Left renal cortex interstitium (tissue), 4 donors: ENCODE results near the gene TRIM3. TPM values are rescaled to one million over a fixed set of nuclear protein-coding genes. Genes with fewer than 3 reads are reported as not detected.
"Not testable (repeated sequence)": the region's sequence is repeated elsewhere in the genome, so short reads cannot be mapped to it uniquely, and the experiment has no call there.

ENCODE experiments used
- DNase-seq, 4 donors: peaks; one replicate each; pipeline ENCODE4 v3.0.0-alpha.2; 2013; ENCODE audit warnings: low read depth in 4 of 4, low spot score in 2 of 4, missing footprints in 1 of 4
- polyA plus RNA-seq, 4 donors: library from polyadenylated mRNA; unstranded; fragments of 120-200 nt; gene quantifications; one replicate each; pipeline ENCODE4 v1.2.1, GENCODE V29; 2013; ENCODE audit not compliant: insufficient read length in 4 of 4

Gene TRIM3
- polyA plus RNA-seq = 10 to 100 TPM; 16.7 to 31.9 (median 23.6) TPM

GRCh38 chr11:6473451-6474412 is at the start of gene TRIM3:
Gene TRIM3, minus strand, starts transcription at chr11:6473941. Its CDS starts 8,246 bp downstream, at chr11:6465695.
- peak; percentile 52 to 81 (median 76) for DNase-seq

DNA sequence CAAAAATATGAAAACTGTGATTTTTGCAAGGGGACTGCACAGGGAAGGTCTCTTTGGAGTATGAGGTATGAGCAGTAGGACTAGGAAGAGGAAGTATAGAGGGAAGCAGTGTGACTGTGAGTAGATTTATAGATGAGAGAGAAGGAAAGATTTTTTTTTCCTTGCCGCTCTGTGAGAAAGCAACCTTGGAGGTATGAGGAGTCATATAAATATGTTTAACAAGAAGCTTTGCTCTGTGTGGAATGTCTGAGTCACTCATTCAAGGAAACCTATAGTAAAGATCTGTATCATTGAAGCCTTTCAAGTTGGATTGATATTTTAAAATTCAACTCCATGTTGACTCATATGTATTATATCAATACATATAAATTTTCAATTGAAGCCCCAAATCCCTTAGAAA is 49.5 kb upstream of the TRIM3 start:
- no peak for DNase-seq

DNA sequence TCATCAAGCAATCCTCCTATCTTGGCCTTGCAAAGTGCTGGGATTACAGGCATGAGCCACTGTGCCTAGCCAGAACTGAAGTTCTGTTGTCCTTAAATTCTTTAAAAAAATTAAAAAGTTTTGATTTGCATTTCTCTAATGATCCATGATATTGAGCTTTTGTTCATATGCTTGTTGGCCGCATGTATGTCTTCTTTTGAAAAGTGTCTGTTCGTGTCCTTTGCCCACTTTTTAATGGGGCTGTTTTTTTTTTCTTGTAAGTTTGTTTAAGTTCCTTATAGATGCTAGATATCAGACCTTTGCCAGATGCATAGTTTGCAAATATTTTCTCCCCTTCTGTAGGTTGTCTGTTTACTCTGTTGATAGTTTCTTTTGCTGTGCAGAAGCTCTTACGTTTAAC is 48.2 kb upstream of the TRIM3 start:
- DNase-seq = not testable (repeated sequence)

GRCh38 chr11:6520265-6520664 is 46.5 kb upstream of the TRIM3 start:
- no peak for DNase-seq

DNA sequence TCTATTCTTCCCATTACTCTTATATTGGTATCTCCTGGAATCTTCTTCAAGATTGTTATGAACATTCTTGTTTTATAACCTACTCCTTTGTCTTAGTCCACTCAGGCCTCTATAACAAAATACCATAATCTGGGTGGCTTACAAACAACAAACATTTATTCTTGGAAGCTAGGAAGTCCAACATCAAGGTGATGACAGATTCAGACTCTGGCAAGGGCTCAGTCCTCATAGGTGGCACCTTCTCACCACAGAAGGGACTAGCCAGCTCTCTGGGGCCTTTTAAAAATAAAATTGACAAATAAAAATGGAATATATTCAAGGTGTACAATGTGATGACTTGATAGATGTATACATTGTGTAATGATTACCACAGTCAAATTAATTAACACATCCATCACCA is 43.1 kb upstream of the TRIM3 start:
- no peak for DNase-seq

DNA sequence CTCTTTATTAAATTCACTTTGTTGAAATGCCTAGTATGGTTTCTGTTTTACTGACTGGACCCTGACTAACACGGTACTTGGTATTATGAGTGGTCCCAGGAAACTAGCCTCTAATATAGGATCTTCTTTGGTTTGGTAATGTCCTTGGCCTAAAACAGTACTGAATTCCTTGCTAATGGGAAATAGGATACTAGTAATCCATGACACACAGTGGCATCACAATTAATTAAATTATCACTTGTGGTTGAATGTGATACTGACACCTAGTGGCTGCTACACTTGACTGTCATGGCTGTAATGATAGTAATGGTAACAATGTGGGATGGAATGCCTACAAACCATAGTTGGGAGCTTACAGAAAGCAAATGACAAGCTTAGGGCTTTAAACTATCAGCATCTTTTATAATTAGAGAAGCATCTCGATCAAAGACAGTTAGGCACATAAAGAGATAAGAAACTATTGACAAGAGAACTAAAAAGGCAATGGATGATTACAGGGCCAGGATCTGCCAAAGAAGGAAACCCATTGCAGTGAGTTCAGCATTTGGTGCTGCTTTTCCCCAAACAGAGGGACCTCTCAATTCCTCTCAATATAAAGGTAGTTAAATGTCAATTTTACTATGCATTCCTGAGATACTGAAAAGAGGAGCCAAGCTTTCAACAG is 32.0 kb upstream of the TRIM3 start:
- DNase-seq = peak in 1 of 4 donors; percentile 29

DNA sequence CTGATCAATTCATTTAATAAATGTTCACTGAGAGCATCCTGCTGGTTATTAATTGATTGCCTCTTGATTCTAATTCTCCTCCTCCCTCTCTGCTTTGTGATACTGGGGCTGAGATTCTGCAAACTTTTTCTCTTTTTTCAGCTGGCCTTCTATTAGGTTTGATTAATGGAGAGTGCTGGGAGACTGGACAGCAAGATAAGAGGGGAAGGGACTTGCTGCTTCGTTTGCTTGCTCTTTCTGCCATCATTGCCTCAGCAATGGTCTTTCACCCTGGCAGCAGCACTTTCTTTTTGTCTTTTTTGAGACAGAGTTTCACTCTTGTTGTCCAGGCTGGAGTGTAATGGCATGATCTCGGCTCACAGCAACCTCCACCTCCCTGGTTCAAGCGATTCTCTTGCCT is 30.4 kb upstream of the TRIM3 start:
- no peak for DNase-seq

DNA sequence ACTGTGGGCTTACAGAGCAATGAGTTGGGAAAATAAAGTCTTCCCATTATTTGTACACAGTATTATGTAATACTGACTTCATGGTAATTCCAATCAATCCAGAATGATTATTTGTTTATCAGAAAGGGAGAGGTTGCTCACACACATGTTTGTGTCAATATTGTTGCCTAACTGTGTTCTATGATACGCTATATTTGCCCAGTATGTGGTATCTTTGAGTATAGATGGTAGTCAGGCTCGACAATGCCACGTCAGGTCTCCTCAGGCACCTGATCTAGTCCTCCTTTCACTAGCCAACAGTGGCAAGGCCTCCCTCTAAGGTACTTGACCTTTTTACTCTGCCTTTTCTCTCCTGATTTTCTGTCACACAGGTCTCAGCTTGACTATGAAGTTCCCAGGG is 28.6 kb upstream of the TRIM3 start:
- DNase-seq = no peak

GRCh38 chr11:6498544-6498943 is 24.8 kb upstream of the TRIM3 start:
- no peak for DNase-seq

GRCh38 chr11:6498121-6498520 is 24.4 kb upstream of the TRIM3 start:
- DNase-seq = no peak

GRCh38 chr11:6497069-6497839 is 23.5 kb upstream of the TRIM3 start, which contains the start of gene DNHD1:
Gene DNHD1, plus strand, starts transcription at chr11:6497280. Its CDS starts 936 bp downstream, at chr11:6498216.
- no peak for DNase-seq

GRCh38 chr11:6489306-6489705 is 15.6 kb upstream of the TRIM3 start:
- no peak for DNase-seq

DNA sequence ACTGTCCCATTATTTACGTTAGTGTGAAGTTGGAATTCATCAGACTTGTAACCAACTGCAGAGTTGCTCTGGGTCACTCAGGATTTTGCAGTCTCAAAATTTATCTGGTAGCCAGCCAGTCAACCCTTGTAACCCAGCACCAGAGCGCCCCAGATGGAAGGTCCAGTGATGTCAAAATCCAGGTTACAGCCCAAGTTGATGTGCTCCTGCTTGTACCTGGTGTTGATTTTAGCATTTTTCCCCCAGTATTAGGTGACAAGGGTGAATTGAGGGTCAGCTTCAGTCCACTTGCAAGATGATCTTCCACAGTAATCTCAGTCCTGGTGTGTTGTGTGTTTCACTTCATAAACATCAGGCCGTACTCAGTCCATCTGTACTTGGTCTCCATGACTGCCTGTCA is 15.1 kb upstream of the TRIM3 start:
- DNase-seq = no peak

GRCh38 chr11:6488342-6488741 is 14.6 kb upstream of the TRIM3 start:
- DNase-seq = no peak

DNA sequence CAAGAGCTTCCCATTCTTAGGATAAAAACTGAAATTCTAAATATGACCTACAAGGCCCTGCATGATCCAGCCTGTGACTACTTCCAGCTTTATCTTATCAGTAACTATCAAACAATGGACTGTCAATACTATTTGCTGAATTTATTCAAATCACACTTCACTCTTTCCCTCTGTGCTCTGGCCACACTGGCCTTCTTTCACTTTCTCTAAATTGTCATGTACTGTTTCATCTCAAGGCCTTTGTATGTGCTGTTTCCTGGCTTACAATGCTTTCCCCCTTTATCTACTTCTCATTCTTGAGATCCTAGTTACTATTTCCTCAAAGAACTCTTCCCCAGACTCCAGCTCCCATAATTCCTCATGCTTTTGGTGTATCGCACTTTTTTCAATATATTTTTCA is 13.2 kb upstream of the TRIM3 start:
- DNase-seq = no peak

DNA sequence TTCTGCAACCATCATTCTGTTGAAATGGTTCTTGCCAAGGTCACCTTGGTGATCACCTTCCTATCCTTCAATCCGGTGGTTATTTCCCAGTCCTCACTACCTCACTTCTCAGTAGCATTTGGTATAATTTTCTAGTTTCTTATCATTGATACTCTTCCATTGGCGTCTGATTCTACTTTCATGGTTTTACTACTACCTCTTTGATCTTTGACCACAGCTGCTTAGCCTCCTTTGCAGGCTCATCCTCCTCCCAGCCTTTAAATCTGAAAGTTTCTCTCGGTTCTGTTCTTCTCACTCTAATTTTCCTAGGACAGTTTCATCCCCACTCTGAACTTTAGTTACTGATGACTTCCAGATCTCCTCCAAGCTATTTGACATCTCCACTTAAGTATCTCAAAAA is 12.5 kb upstream of the TRIM3 start:
- no peak for DNase-seq

GRCh38 chr11:6485661-6486060 is 11.9 kb upstream of the TRIM3 start:
- DNase-seq = no peak

GRCh38 chr11:6483015-6483414 is 9.3 kb upstream of the TRIM3 start:
- no peak for DNase-seq

GRCh38 chr11:6482441-6482840 is 8.7 kb upstream of the TRIM3 start:
- DNase-seq = no peak

- no peak for DNase-seq
These were observed 8.2 kb upstream of the TRIM3 start for GRCh38 chr11:6481924-6482275.
